DMS153 treated with DMSO at 0.1 percent for 48 hours (cell line): ENCODE data around the gene ZNF160.
A peak's percentile ranks its signal among the peaks of the same experiment; 100 is the strongest.
"Not testable (repeated sequence)": the region's sequence is repeated elsewhere in the genome, so short reads cannot be mapped to it uniquely, and the experiment has no call there.

Experiments
- DNase-seq: peaks from one replicate; lab custom pipeline; 2025; ENCODE audit not compliant: unreplicated experiment; lab: John Stamatoyannopoulos, UW

Gene ZNF160

GRCh38 chr19:53103234-53104203, at the start of gene ZNF160:
Gene ZNF160 (minus strand): TSS chr19:53103422. CDS start chr19:53086276, 17,146 bp downstream.
- DNase-seq = peak; percentile 85

GRCh38 chr19:53147645-53148044, 44.4 kb upstream of the ZNF160 start:
- no peak for DNase-seq

- no peak for DNase-seq
Observed at GRCh38 chr19:53140351-53140750, 37.1 kb upstream of the ZNF160 start.

GRCh38 chr19:53136432-53136831, 33.2 kb upstream of the ZNF160 start:
- no peak for DNase-seq

GRCh38 chr19:53132141-53132991, 29.1 kb upstream of the ZNF160 start, which contains the start of gene ZNF415:
Gene ZNF415 (minus strand): TSS chr19:53132910. CDS start chr19:53122676, 10,234 bp downstream.
- DNase-seq = no peak

GRCh38 chr19:53131727-53132126, 28.5 kb upstream of the ZNF160 start:
- DNase-seq = no peak

- no peak for DNase-seq
Observed at GRCh38 chr19:53131085-53131590, 27.9 kb upstream of the ZNF160 start.

GRCh38 chr19:53130506-53130905, 27.3 kb upstream of the ZNF160 start:
- no peak for DNase-seq

- not testable (repeated sequence) for DNase-seq
Observed at GRCh38 chr19:53126733-53127526, 23.7 kb upstream of the ZNF160 start.

- no peak for DNase-seq
Observed at GRCh38 chr19:53123400-53123799, 20.2 kb upstream of the ZNF160 start.

- no peak for DNase-seq
Observed at GRCh38 chr19:53112286-53112685, 9.1 kb upstream of the ZNF160 start.

GRCh38 chr19:53109527-53109926, 6.3 kb upstream of the ZNF160 start:
- DNase-seq = no peak

GRCh38 chr19:53102756-53103233, 427 bp downstream of the ZNF160 start:
- DNase-seq = no peak

GRCh38 chr19:53102206-53102755, 941 bp downstream of the ZNF160 start:
- no peak for DNase-seq

GRCh38 chr19:53101518-53101917, 1.7 kb downstream of the ZNF160 start:
- no peak for DNase-seq

GRCh38 chr19:53098570-53098969, 4.7 kb downstream of the ZNF160 start:
- not testable (repeated sequence) for DNase-seq

GRCh38 chr19:53096982-53097690, 6.1 kb downstream of the ZNF160 start:
- DNase-seq = not testable (repeated sequence)

GRCh38 chr19:53096579-53096978, 6.6 kb downstream of the ZNF160 start:
- DNase-seq = not testable (repeated sequence)
